Upper lobe of left lung (tissue), 6 donors: ENCODE measurements around the gene CTXN2. TPM values are rescaled to one million over a fixed set of nuclear protein-coding genes. Genes with fewer than 3 reads are reported as not detected.

Experiments used
- ATAC-seq, 2 donors: fragments of 200-7000 bp; cut with Tn5 transposase; one replicate each; pipeline ENCODE4 v1.9.1; 2022; ENCODE audit warnings: mild to moderate bottlenecking in 2 of 2, moderate library complexity in 2 of 2; ENCODE audit not compliant: low FRiP score in 2 of 2
- DNase-seq, 2 donors: peaks; one replicate each; pipeline ENCODE4 v3.0.0-alpha.2; 2019 to 2020
- H3K27ac ChIP-seq, 4 donors: fragments of 200-600 bp; sonication (generic); one replicate each; pipeline ENCODE4 v1.5.1; 2016 to 2019
- H3K27me3 ChIP-seq, 4 donors: fragments of 200-600 bp; sonication (generic); one replicate each; pipeline ENCODE4 v1.5.1; 2017 to 2019
- H3K36me3 ChIP-seq, 4 donors: fragments of 200-600 bp; sonication (generic); one replicate each; pipeline ENCODE4 v1.5.1; 2016 to 2019
- H3K4me1 ChIP-seq, 4 donors: fragments of 200-600 bp; sonication (generic); one replicate each; pipeline ENCODE4 v1.5.1; 2018 to 2019
- H3K4me3 ChIP-seq, 4 donors: fragments of 200-600 bp; sonication (generic); one replicate each; pipeline ENCODE4 v1.5.1; 2017 to 2019; ENCODE audit warnings: mild to moderate bottlenecking in 2 of 4, moderate library complexity in 1 of 4
- H3K9me3 ChIP-seq, 4 donors: fragments of 200-600 bp; sonication (generic); one replicate each; pipeline ENCODE4 v1.5.1; 2018 to 2019
- CTCF ChIP-seq, 6 experiments: fragments of 450-650 bp in 4 of 6; fragments of 200-600 bp in 2 of 6; sonication (generic) in 2 of 6; IDR thresholded peaks; one replicate each; pipeline ENCODE4 v1.5.1; 2016 to 2019; ENCODE audit warnings: antibody characterized with exemption in 6 of 6
- EP300 ChIP-seq, 4 donors: sonication (generic); formaldehyde crosslinking; IDR thresholded peaks; one replicate each; pipeline ENCODE4 v1.5.1; 2017; ENCODE audit warnings: antibody characterized with exemption in 4 of 4, control low read depth in 2 of 4
- POLR2A ChIP-seq, 4 donors: fragments of 450-650 bp; IDR thresholded peaks; one replicate each; pipeline ENCODE4 v1.5.1; 2016 to 2017; ENCODE audit warnings: antibody characterized with exemption in 4 of 4, mild to moderate bottlenecking in 2 of 4
- POLR2AphosphoS5 ChIP-seq, 2 donors: sonication (generic); formaldehyde crosslinking; IDR thresholded peaks; one replicate each; pipeline ENCODE4 v1.5.1; 2017; ENCODE audit warnings: antibody characterized with exemption in 2 of 2
- WGBS, 2 donors: methylation state at CpG; one replicate each; pipeline ENCODE4 v1.1.5; 2017 to 2018; 5-methylcytosine and 5-hydroxymethylcytosine counted together
- total RNA-seq, 6 donors: library from RNA; depleted of rRNA in 4 of 6; stranded (reverse); fragments of >200 nt in 4 of 6; gene quantifications; one replicate each; pipeline versions ENCODE4 v1.1.0 to v1.2.1, GENCODE V29; 2016 to 2021
- donor health status: DM: no; HTN: no; CAD: no; lungs with moderate emphysema.
- donor health status: DM: no; HTN: yes; CAD: no; lungs with severe emphysema.

The CTXN2 gene
- total RNA-seq, 6 donors from 2014 or later: not detected

DNA sequence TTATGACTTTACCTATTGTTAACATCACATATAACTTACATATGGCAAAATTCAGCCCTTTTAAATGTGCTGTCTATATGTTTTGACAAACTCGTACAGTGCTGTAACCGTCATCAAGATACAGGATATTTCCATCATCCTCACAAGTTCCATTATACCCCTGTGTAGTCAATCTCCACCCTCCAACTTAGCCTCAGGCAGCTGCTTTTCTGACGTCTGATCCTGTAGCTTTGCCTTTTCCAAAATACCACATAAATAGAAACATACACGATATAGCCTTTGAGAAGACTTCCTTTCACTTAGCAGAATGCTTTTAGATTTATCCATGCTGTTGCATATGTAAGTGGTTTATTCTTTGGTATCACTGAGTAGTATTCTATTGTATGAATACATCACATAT is 61.7 kb downstream of the CTXN2 start:
- DNase-seq: no peak
- no peaks in the 10 kb centered on the region for H3K9me3 ChIP-seq
- H3K36me3 ChIP-seq: no peaks in the 10 kb centered on the region
- no peak overlapping the region for H3K27ac ChIP-seq
- H3K4me1 ChIP-seq: no peaks in the 10 kb centered on the region
- H3K27me3 ChIP-seq: no peaks in the 10 kb centered on the region
- no peak overlapping the region for H3K4me3 ChIP-seq
- WGBS, 2 donors: 70% methylated on average over 4 of the region's 4 CpGs
- no peak for TF ChIP-seq POLR2A (IDR thresholded peaks at IDR 0.05)
- TF ChIP-seq POLR2AphosphoS5 (IDR thresholded peaks at IDR 0.05): no peak
- no peak for TF ChIP-seq EP300 (IDR thresholded peaks at IDR 0.05)
- TF ChIP-seq CTCF (IDR thresholded peaks at IDR 0.05): no peak
- no peak for ATAC-seq

Other genes with a start within 250 kb of the CTXN2 start
- under 1 TPM in 1 of 6 donors, not detected in 5; 0.83 TPM for gene SLC24A5, start 70.7 kb upstream of the CTXN2 start, total RNA-seq
- gene MYEF2, start 13.4 kb upstream of the CTXN2 start, total RNA-seq: 10 to 100 TPM; 12.6 to 44.0 (median 28.0) TPM
- not detected for gene SLC12A1, start 14.6 kb downstream of the CTXN2 start, total RNA-seq
- 10 to 100 TPM; 29.3 to 87.5 (median 61.2) TPM for gene DUT, start 139.8 kb downstream of the CTXN2 start, total RNA-seq